A673 (cell line): ENCODE measurements around the gene NUB1.

Experiments used
- EZH2 ChIP-seq: fragments of 200-600 bp; sonication (generic); IDR thresholded peaks from 2 replicates; pipeline ENCODE4 v1.6.1; 2017; ENCODE audit warnings: borderline replicate concordance, low read depth, mild to moderate bottlenecking, mixed read lengths, antibody characterized with exemption, low read length; ENCODE audit not compliant: poor library complexity, severe bottlenecking
- TF ChIP-seq, protein P1 (sequence below): fragments of 300-800, 200-600 bp; sonication (generic); conservative IDR thresholded peaks from 2 replicates; pipeline ENCODE4 v1.5.1; 2017; ENCODE audit warnings: low read depth, mild to moderate bottlenecking, antibody characterized with exemption, low read length, moderate library complexity, mixed read lengths

DNA sequence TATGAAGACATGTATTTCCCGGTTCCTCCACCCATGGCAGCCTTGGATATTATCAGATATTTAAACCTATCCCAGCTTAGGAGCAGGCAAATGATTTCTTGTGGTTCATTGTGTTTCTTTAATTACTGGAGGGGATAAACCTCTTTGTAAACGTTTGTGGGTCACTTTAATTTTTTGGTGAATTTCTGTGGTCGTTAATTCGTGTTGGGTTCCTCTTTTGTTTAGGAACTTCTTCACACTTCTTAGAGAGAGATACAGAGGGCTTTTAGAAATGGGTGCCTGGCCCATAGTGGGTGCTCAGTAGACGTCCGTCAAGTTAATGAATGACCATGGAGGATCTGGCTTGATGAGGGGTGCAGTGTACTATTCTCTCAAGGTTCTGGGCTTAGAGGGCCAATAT, 27.2 kb upstream of the NUB1 start:
- TF ChIP-seq, protein P1, sequence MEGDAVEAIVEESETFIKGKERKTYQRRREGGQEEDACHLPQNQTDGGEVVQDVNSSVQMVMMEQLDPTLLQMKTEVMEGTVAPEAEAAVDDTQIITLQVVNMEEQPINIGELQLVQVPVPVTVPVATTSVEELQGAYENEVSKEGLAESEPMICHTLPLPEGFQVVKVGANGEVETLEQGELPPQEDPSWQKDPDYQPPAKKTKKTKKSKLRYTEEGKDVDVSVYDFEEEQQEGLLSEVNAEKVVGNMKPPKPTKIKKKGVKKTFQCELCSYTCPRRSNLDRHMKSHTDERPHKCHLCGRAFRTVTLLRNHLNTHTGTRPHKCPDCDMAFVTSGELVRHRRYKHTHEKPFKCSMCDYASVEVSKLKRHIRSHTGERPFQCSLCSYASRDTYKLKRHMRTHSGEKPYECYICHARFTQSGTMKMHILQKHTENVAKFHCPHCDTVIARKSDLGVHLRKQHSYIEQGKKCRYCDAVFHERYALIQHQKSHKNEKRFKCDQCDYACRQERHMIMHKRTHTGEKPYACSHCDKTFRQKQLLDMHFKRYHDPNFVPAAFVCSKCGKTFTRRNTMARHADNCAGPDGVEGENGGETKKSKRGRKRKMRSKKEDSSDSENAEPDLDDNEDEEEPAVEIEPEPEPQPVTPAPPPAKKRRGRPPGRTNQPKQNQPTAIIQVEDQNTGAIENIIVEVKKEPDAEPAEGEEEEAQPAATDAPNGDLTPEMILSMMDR = no peak
- no peak for TF ChIP-seq EZH2
